NCI-H2107 (cell line): ENCODE results near the gene AGAP1.

ENCODE experiments used
- DNase-seq: peaks from one replicate; lab custom pipeline; 2025; lab: John Stamatoyannopoulos, UW

Gene AGAP1

GRCh38 chr2:235992024-235992423, 498.2 kb downstream of the AGAP1 start:
- no peak for DNase-seq

- no peak for DNase-seq
Observed at GRCh38 chr2:235996419-235996818, 502.6 kb downstream of the AGAP1 start.

GRCh38 chr2:235999011-235999410, 505.2 kb downstream of the AGAP1 start:
- DNase-seq: no peak

- DNase-seq: no peak
Observed at GRCh38 chr2:236001166-236001828, 507.5 kb downstream of the AGAP1 start.

GRCh38 chr2:236001854-236002253, 508.0 kb downstream of the AGAP1 start:
- no peak for DNase-seq

- no peak for DNase-seq
Observed at GRCh38 chr2:236008006-236008405, 514.2 kb downstream of the AGAP1 start.

- DNase-seq: no peak
Observed at GRCh38 chr2:236008857-236009256, 515.0 kb downstream of the AGAP1 start.

- DNase-seq: no peak
Observed at GRCh38 chr2:236010920-236011685, 517.3 kb downstream of the AGAP1 start.

GRCh38 chr2:236012155-236012554, 518.3 kb downstream of the AGAP1 start:
- DNase-seq: no peak

GRCh38 chr2:236014408-236015131, 520.7 kb downstream of the AGAP1 start:
- peak; percentile 24 for DNase-seq

GRCh38 chr2:236015171-236015570, 521.3 kb downstream of the AGAP1 start:
- no peak for DNase-seq

GRCh38 chr2:236016496-236016895, 522.7 kb downstream of the AGAP1 start:
- no peak for DNase-seq

GRCh38 chr2:236017446-236017845, 523.6 kb downstream of the AGAP1 start:
- DNase-seq: no peak

GRCh38 chr2:236019434-236019833, 525.6 kb downstream of the AGAP1 start:
- DNase-seq: no peak

- DNase-seq: no peak
Observed at GRCh38 chr2:236021499-236022057, 527.7 kb downstream of the AGAP1 start.

- no peak for DNase-seq
Observed at GRCh38 chr2:236022128-236022527, 528.3 kb downstream of the AGAP1 start.

- DNase-seq: no peak
Observed at GRCh38 chr2:236025892-236026291, 532.0 kb downstream of the AGAP1 start.

- no peak for DNase-seq
Observed at GRCh38 chr2:236026841-236027240, 533.0 kb downstream of the AGAP1 start.

- no peak for DNase-seq
Observed at GRCh38 chr2:236028066-236028465, 534.2 kb downstream of the AGAP1 start.

- DNase-seq: no peak
Observed at GRCh38 chr2:236033462-236033861, 539.6 kb downstream of the AGAP1 start.

- DNase-seq: no peak
Observed at GRCh38 chr2:236034974-236035373, 541.1 kb downstream of the AGAP1 start.

GRCh38 chr2:236036045-236036444, 542.2 kb downstream of the AGAP1 start:
- no peak for DNase-seq

- DNase-seq: no peak
Observed at GRCh38 chr2:236038096-236038495, 544.3 kb downstream of the AGAP1 start.
